Astrocyte (in vitro differentiated cells and primary cell): ENCODE measurements around the gene SHC1. TPM values are rescaled to one million over a fixed set of nuclear protein-coding genes. Genes with fewer than 3 reads are reported as not detected.

ENCODE experiments used
- DNase-seq: peaks from one replicate; pipeline ENCODE4 v3.0.0-alpha.2; 2010; ENCODE audit warnings: low read depth
- FAIRE-seq: peaks from 2 replicates; lab custom pipeline; 2011; peaks lifted over from hg19 to GRCh38; lab: Jason Lieb, UNC
- H2AFZ ChIP-seq: 2 replicates; pipeline ENCODE4 v1.6.0; 2012; ENCODE audit warnings: low read depth, low read length, inconsistent platforms
- H3K27ac ChIP-seq: 2 replicates; pipeline ENCODE4 v1.5.1; 2011; ENCODE audit warnings: low read depth, low read length, inconsistent platforms
- H3K27me3 ChIP-seq: 2 replicates; pipeline ENCODE4 v1.6.0; 2011; ENCODE audit warnings: low read length, inconsistent platforms; ENCODE audit not compliant: insufficient read depth
- H3K36me3 ChIP-seq: 2 replicates; pipeline ENCODE4 v1.5.1; 2011; ENCODE audit warnings: low read length, inconsistent platforms; ENCODE audit not compliant: insufficient read depth
- H3K4me1 ChIP-seq: 2 replicates; pipeline ENCODE4 v1.5.1; 2011; ENCODE audit warnings: low read length, inconsistent platforms; ENCODE audit not compliant: insufficient read depth
- H3K4me2 ChIP-seq: 2 replicates; pipeline ENCODE4 v1.6.0; 2012; ENCODE audit warnings: low read length, inconsistent platforms
- H3K4me3 ChIP-seq: 2 replicates; pipeline ENCODE4 v1.5.1; 2011; ENCODE audit warnings: low read depth, mild to moderate bottlenecking, low read length, inconsistent platforms; ENCODE audit not compliant: insufficient read depth
- H3K79me2 ChIP-seq: 2 replicates; pipeline ENCODE4 v1.6.0; 2012; ENCODE audit warnings: mild to moderate bottlenecking, low read length, inconsistent platforms; ENCODE audit not compliant: insufficient read depth
- H3K9ac ChIP-seq: 2 replicates; pipeline ENCODE4 v1.6.0; 2012; ENCODE audit warnings: mild to moderate bottlenecking, low read length, inconsistent platforms
- H3K9me3 ChIP-seq: 2 replicates; pipeline ENCODE4 v1.5.1; 2012; ENCODE audit warnings: low read depth, mild to moderate bottlenecking, low read length, inconsistent platforms; ENCODE audit not compliant: insufficient read depth
- H4K20me1 ChIP-seq: 2 replicates; pipeline ENCODE4 v1.6.0; 2012; ENCODE audit warnings: low read length, inconsistent platforms; ENCODE audit not compliant: insufficient read depth
- H3K27ac Mint-ChIP-seq: one replicate; pipeline ENCODE4 v1.8.0; 2021; ENCODE audit warnings: mild to moderate bottlenecking, mixed read lengths; ENCODE audit not compliant: unreplicated experiment
- H3K27me3 Mint-ChIP-seq: one replicate; pipeline ENCODE4 v1.8.0; 2021; ENCODE audit warnings: low read depth, mixed read lengths; ENCODE audit not compliant: unreplicated experiment
- H3K36me3 Mint-ChIP-seq: one replicate; pipeline ENCODE4 v1.8.0; 2021; ENCODE audit warnings: low read depth, mixed read lengths; ENCODE audit not compliant: unreplicated experiment
- H3K4me1 Mint-ChIP-seq: one replicate; pipeline ENCODE4 v1.8.0; 2021; ENCODE audit warnings: low read depth, mixed read lengths; ENCODE audit not compliant: unreplicated experiment
- H3K4me3 Mint-ChIP-seq: one replicate; pipeline ENCODE4 v1.8.0; 2021; ENCODE audit warnings: mild to moderate bottlenecking, moderate library complexity, mixed read lengths; ENCODE audit not compliant: unreplicated experiment
- H3K9me3 Mint-ChIP-seq: one replicate; pipeline ENCODE4 v1.8.0; 2021; ENCODE audit warnings: mild to moderate bottlenecking, mixed read lengths; ENCODE audit not compliant: unreplicated experiment
- CTCF ChIP-seq: IDR thresholded peaks from 2 replicates; pipeline ENCODE4 v1.5.1; 2011; ENCODE audit warnings: low read depth, mild to moderate bottlenecking, inconsistent platforms, low read length, moderate library complexity; ENCODE audit not compliant: insufficient read depth
- EZH2 ChIP-seq: IDR thresholded peaks from 2 replicates; pipeline ENCODE4 v1.6.1; 2012; ENCODE audit warnings: mild to moderate bottlenecking, low read length, inconsistent platforms; ENCODE audit not compliant: insufficient read depth
- total RNA-seq: library from RNA; stranded (reverse); gene quantifications from 2 replicates; pipeline ENCODE4 v1.2.1, GENCODE V29; 2021

The SHC1 gene
- total RNA-seq, 1 donor from 2014 or later, result 397 TPM

GRCh38 chr1:154999571-155000410 lies 29.2 kb upstream of the SHC1 start:
- TF ChIP-seq EZH2 (no peak), CTCF (no peak)
- peaks cover 21% of the 10 kb centered on the region for H3K4me1 ChIP-seq
- H3K9ac ChIP-seq, result peak overlapping the region; percentile 48
- no peaks in the 10 kb centered on the region for H3K9me3 ChIP-seq
- no peaks in the 10 kb centered on the region for H3K27me3 Mint-ChIP-seq
- peaks cover 19% of the 10 kb centered on the region for H3K79me2 ChIP-seq
- H2AFZ ChIP-seq, result peak overlapping the region; percentile 29
- peak overlapping the region; percentile 87 for H3K4me3 Mint-ChIP-seq
- FAIRE-seq (no peak), DNase-seq (no peak)
- H3K36me3 Mint-ChIP-seq, result peaks cover 3% of the 10 kb centered on the region
- H3K4me2 ChIP-seq, result peak overlapping the region; percentile 92
- H3K27me3 ChIP-seq, result no peaks in the 10 kb centered on the region
- no peaks in the 10 kb centered on the region for H3K36me3 ChIP-seq
- H3K4me1 Mint-ChIP-seq, result peaks cover 20% of the 10 kb centered on the region
- no peaks in the 10 kb centered on the region for H4K20me1 ChIP-seq
- peak overlapping the region; percentile 49 for H3K4me3 ChIP-seq
- no peaks in the 10 kb centered on the region for H3K9me3 Mint-ChIP-seq
- peak overlapping the region; percentile 10 for H3K27ac ChIP-seq
- peak overlapping the region; percentile 93 for H3K27ac Mint-ChIP-seq

- peak overlapping the region; percentile 21 for H3K4me3 ChIP-seq
- H3K27ac Mint-ChIP-seq, result peak overlapping the region; percentile 79
- H4K20me1 ChIP-seq, result no peaks in the 10 kb centered on the region
- DNase-seq (no peak), FAIRE-seq (no peak)
- H3K9me3 ChIP-seq, result no peaks in the 10 kb centered on the region
- no peaks in the 10 kb centered on the region for H3K36me3 ChIP-seq
- H2AFZ ChIP-seq, result no peak overlapping the region
- H3K27me3 Mint-ChIP-seq, result no peaks in the 10 kb centered on the region
- peak overlapping the region; percentile 92 for H3K4me2 ChIP-seq
- no peak for TF ChIP-seq EZH2
- peak; percentile 85 for TF ChIP-seq CTCF
- no peaks in the 10 kb centered on the region for H3K9me3 Mint-ChIP-seq
- peak overlapping the region; percentile 71 for H3K4me3 Mint-ChIP-seq
- H3K36me3 Mint-ChIP-seq, result no peaks in the 10 kb centered on the region
- no peaks in the 10 kb centered on the region for H3K27me3 ChIP-seq
- H3K4me1 Mint-ChIP-seq, result peaks cover 16% of the 10 kb centered on the region
- H3K9ac ChIP-seq, result peak overlapping the region; percentile 36
- H3K4me1 ChIP-seq, result peaks cover 13% of the 10 kb centered on the region
- peaks cover 11% of the 10 kb centered on the region for H3K79me2 ChIP-seq
- no peak overlapping the region for H3K27ac ChIP-seq
These were observed 28.4 kb upstream of the SHC1 start for GRCh38 chr1:154998818-154999570.
